SK-N-SH (cell line): ENCODE data around the gene ZNF366.

ENCODE experiments used
- CTCF ChIP-seq: fragments of 200-600 bp; sonication (generic); IDR thresholded peaks from 2 replicates; pipeline ENCODE4 v1.6.1; 2017; ENCODE audit warnings: antibody characterized with exemption, mild to moderate bottlenecking, moderate library complexity
- GABPA ChIP-seq: IDR thresholded peaks from 2 replicates; pipeline ENCODE4 v1.4.0; 2012; ENCODE audit warnings: low read depth, mild to moderate bottlenecking
- MAX ChIP-seq: IDR thresholded peaks from 2 replicates; pipeline ENCODE4 v1.4.0; 2012; ENCODE audit warnings: low read depth
- PBX3 ChIP-seq: IDR thresholded peaks from 2 replicates; pipeline ENCODE4; 2012
- POLR2AphosphoS5 ChIP-seq: IDR thresholded peaks from 2 replicates; pipeline ENCODE4 v1.6.1; 2012; ENCODE audit warnings: low read depth, low read length
- YY1 ChIP-seq: IDR thresholded peaks from 2 replicates; pipeline ENCODE4 v1.4.0; 2012; ENCODE audit warnings: low read depth, mild to moderate bottlenecking

DNA sequence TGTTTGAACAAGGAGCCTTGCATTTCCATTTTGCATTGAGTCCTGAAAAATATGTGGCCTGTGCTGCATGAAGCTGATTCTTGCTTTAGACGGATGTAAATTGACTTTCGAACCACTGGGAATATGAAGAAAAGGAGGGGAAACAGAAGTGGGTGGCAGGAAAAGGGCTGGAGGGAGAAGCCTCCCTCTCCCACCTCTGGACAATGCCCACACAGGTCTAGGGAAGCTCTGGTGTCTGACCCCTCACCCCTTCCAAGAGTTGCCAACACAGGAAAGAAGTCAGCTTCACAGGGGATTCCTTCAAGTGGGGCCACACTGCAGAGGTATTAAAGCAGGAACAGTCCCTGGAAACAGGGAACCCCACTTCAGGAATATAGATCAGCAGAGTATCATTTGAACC is 52.2 kb downstream of the ZNF366 start:
- TF ChIP-seq CTCF (no peak), GABPA (no peak), YY1 (no peak), POLR2AphosphoS5 (no peak), PBX3 (no peak), MAX (no peak)
